Keratinocyte (primary cell): ENCODE results near the gene IFNA5. TPM values are rescaled to one million over a fixed set of nuclear protein-coding genes. Genes with fewer than 3 reads are reported as not detected.

ENCODE experiments used
- DNase-seq: peaks from one replicate; pipeline ENCODE4 v3.0.0-alpha.2; 2011; ENCODE audit warnings: low read depth, missing footprints, low spot score
- FAIRE-seq: peaks from 2 replicates; lab custom pipeline; 2011; peaks lifted over from hg19 to GRCh38; lab: Jason Lieb, UNC
- H2AFZ ChIP-seq: 2 replicates; pipeline ENCODE4 v1.6.0; 2012; ENCODE audit warnings: low read length, control low read depth, inconsistent platforms; ENCODE audit not compliant: control insufficient read depth
- H3K27ac ChIP-seq: 2 replicates; pipeline ENCODE4 v1.5.1; 2011; ENCODE audit warnings: low read length; ENCODE audit not compliant: control insufficient read depth, insufficient read depth
- H3K27me3 ChIP-seq: 3 replicates; pipeline ENCODE4 v1.6.0; 2011; ENCODE audit warnings: low read length; ENCODE audit not compliant: control insufficient read depth, insufficient read depth; ENCODE audit errors: extremely low read depth
- H3K36me3 ChIP-seq, 2 experiments: 2 replicates in 1 of 2; 3 replicates in 1 of 2; pipeline ENCODE4 v1.5.1; 2011; ENCODE audit warnings: low read length in 2 of 2, mild to moderate bottlenecking in 1 of 2; ENCODE audit not compliant: control insufficient read depth in 2 of 2, insufficient read depth in 2 of 2; ENCODE audit errors: extremely low read depth in 1 of 2
- H3K4me1 ChIP-seq: 3 replicates; pipeline ENCODE4 v1.5.1; 2011; ENCODE audit warnings: low read length; ENCODE audit not compliant: control insufficient read depth, insufficient read depth; ENCODE audit errors: extremely low read depth
- H3K4me2 ChIP-seq: 3 replicates; pipeline ENCODE4 v1.6.0; 2011; ENCODE audit warnings: low read depth, low read length; ENCODE audit not compliant: control insufficient read depth, insufficient read depth; ENCODE audit errors: extremely low read depth
- H3K4me3 ChIP-seq, 3 experiments: fragments of 200-600 bp in 1 of 3; sonication (generic) in 1 of 3; 2 replicates in 2 of 3; 3 replicates in 1 of 3; pipeline ENCODE4 v1.5.1; 2011 to 2016; ENCODE audit warnings: low read length in 3 of 3, mild to moderate bottlenecking in 3 of 3, control low read depth in 2 of 3, inconsistent platforms in 1 of 3, low read depth in 1 of 3, mixed read lengths in 1 of 3, mixed run types in 1 of 3, moderate library complexity in 1 of 3; ENCODE audit not compliant: control insufficient read depth in 2 of 3, insufficient read depth in 2 of 3; ENCODE audit errors: extremely low read depth in 1 of 3
- H3K79me2 ChIP-seq: 2 replicates; pipeline ENCODE4 v1.6.0; 2012; ENCODE audit warnings: low read length; ENCODE audit not compliant: control insufficient read depth, insufficient read depth
- H3K9ac ChIP-seq: 3 replicates; pipeline ENCODE4 v1.6.0; 2011; ENCODE audit warnings: low read length; ENCODE audit not compliant: control insufficient read depth, insufficient read depth; ENCODE audit errors: extremely low read depth
- H3K9me1 ChIP-seq: 3 replicates; pipeline ENCODE4 v1.6.0; 2011; ENCODE audit warnings: low read length; ENCODE audit not compliant: control insufficient read depth, insufficient read depth; ENCODE audit errors: extremely low read depth
- H3K9me3 ChIP-seq: 2 replicates; pipeline ENCODE4 v1.5.1; 2012; ENCODE audit warnings: low read depth, low read length; ENCODE audit not compliant: control insufficient read depth
- H4K20me1 ChIP-seq: 3 replicates; pipeline ENCODE4 v1.6.0; 2011; ENCODE audit warnings: low read length; ENCODE audit not compliant: control insufficient read depth, insufficient read depth; ENCODE audit errors: extremely low read depth
- EZH2 ChIP-seq: IDR thresholded peaks from one replicate; pipeline ENCODE4 v1.6.1; 2012; ENCODE audit warnings: inconsistent platforms, mild to moderate bottlenecking, low read length, moderate library complexity
- dilution Hi-C: fragments of 300-500 bp; cut with MboI; formaldehyde crosslinking; loops from one replicate; pipeline ENCODE4 v1.7.0; 2020; ENCODE audit warnings: low sequenced_read_pairs; ENCODE audit not compliant: extremely low pct_ligation_motif_present
- polyA plus RNA-seq, 5 experiments: library from polyadenylated mRNA; depleted of rRNA in 3 of 5; stranded (reverse) in 3 of 5; stranded (forward) in 1 of 5; unstranded in 1 of 5; fragments of >200 nt; gene quantifications; 1 replicate in 1 of 5; 2 replicates in 3 of 5; 3 replicates in 1 of 5; pipeline versions ENCODE4 v1.2.1 to v1.2.3, GENCODE V29; 2011 to 2012; ENCODE audit warnings: missing spikeins in 2 of 5, low read depth in 1 of 5, low replicate concordance in 1 of 5
- TF ChIP-seq, protein P1 (sequence below), 3 experiments: IDR thresholded peaks in 1 of 3; conservative IDR thresholded peaks in 1 of 3; optimal IDR thresholded peaks in 1 of 3; 2 replicates in 2 of 3; 3 replicates in 1 of 3; pipeline versions ENCODE3 to v1.5.1; 2011; ENCODE audit warnings: low read length in 3 of 3, mild to moderate bottlenecking in 3 of 3, moderate library complexity in 2 of 3, control low read depth in 1 of 3, inconsistent platforms in 1 of 3; ENCODE audit not compliant: insufficient read depth in 2 of 3; ENCODE audit errors: extremely low read depth in 1 of 3

The IFNA5 gene
- polyA plus RNA-seq, 1 donor (not counting 4 experiments of a cell fraction or from before 2014, with no cell fraction given): not detected

DNA sequence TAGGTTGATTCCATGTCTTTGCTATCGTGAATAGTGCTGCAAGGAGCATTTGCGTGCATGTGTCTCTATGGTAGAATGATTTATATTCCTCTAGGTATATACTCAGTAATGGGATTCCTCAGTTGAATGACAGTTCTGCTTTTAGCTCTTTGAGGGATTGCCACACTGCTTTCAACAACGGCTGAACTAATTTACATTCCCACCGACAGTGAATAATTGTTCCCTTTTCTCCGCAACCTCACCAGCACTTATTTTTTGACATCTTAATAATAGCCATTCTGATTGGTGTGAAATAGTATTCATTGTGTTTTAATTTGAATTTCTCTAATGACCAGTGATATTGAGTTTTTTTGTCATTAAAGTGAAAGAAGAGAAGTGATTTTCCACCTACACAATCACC is 18.5 kb downstream of the IFNA5 start:
- H4K20me1 ChIP-seq: no peaks in the 10 kb centered on the region
- FAIRE-seq (no peak), DNase-seq (no peak)
- H3K4me2 ChIP-seq: no peak overlapping the region
- H3K9ac ChIP-seq: no peak overlapping the region
- no peaks in the 10 kb centered on the region for H3K79me2 ChIP-seq
- H3K4me3 ChIP-seq: no peak overlapping the region
- H3K27ac ChIP-seq: no peak overlapping the region
- no peak overlapping the region for H2AFZ ChIP-seq
- H3K27me3 ChIP-seq: peaks cover 6% of the 10 kb centered on the region
- H3K36me3 ChIP-seq: no peaks in the 10 kb centered on the region
- H3K4me1 ChIP-seq: no peaks in the 10 kb centered on the region
- no peaks in the 10 kb centered on the region for H3K9me3 ChIP-seq
- dilution Hi-C loops: no loop called here
- no peaks in the 10 kb centered on the region for H3K9me1 ChIP-seq
- no peak for TF ChIP-seq EZH2
- TF ChIP-seq, protein P1, sequence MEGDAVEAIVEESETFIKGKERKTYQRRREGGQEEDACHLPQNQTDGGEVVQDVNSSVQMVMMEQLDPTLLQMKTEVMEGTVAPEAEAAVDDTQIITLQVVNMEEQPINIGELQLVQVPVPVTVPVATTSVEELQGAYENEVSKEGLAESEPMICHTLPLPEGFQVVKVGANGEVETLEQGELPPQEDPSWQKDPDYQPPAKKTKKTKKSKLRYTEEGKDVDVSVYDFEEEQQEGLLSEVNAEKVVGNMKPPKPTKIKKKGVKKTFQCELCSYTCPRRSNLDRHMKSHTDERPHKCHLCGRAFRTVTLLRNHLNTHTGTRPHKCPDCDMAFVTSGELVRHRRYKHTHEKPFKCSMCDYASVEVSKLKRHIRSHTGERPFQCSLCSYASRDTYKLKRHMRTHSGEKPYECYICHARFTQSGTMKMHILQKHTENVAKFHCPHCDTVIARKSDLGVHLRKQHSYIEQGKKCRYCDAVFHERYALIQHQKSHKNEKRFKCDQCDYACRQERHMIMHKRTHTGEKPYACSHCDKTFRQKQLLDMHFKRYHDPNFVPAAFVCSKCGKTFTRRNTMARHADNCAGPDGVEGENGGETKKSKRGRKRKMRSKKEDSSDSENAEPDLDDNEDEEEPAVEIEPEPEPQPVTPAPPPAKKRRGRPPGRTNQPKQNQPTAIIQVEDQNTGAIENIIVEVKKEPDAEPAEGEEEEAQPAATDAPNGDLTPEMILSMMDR (optimal IDR thresholded peaks at IDR 0.05 in 1 of 3, IDR thresholded peaks at IDR 0.05 in 1 of 3, conservative IDR thresholded peaks at IDR 0.05 in 1 of 3; ENCODE audit: extremely low read depth in 1 of 3, insufficient read depth in 2 of 3, low read length in 3 of 3): no peak

DNA sequence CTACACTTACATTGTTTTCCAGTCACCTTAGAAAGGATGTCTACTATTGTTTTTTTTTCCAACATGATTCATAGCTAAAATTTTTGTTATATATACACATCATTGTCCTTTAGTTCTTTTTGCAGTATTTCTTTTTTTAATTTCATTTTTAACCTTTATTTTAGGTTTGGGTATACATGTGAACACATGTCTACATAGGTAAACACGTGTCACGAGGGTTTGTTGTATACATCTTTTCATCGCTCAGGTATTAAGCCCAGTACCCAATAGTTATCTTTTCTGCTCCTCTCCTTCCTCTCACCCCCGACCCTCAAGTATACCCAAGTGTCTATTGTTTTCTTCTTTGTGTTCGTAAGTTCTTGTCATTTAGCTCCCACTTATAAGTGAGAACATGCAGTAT is 19.0 kb downstream of the IFNA5 start:
- Histone ChIP-seq H3K27me3 (peaks cover 6% of the 10 kb centered on the region), H3K9me1 (no peaks in the 10 kb centered on the region), H3K9me3 (no peaks in the 10 kb centered on the region), H3K36me3 (no peaks in the 10 kb centered on the region), H3K9ac (no peak overlapping the region), H2AFZ (no peak overlapping the region), H3K4me1 (no peaks in the 10 kb centered on the region), H3K4me2 (no peak overlapping the region), H4K20me1 (no peaks in the 10 kb centered on the region), H3K79me2 (no peaks in the 10 kb centered on the region), H3K4me3 (no peak overlapping the region), H3K27ac (no peak overlapping the region)
- no peak for DNase-seq
- dilution Hi-C loops: no loop called here
- TF ChIP-seq, protein P1 (optimal IDR thresholded peaks at IDR 0.05 in 1 of 3, IDR thresholded peaks at IDR 0.05 in 1 of 3, conservative IDR thresholded peaks at IDR 0.05 in 1 of 3; ENCODE audit: extremely low read depth in 1 of 3, insufficient read depth in 2 of 3, low read length in 3 of 3): no peak
- TF ChIP-seq EZH2: no peak
- FAIRE-seq: no peak
